H9 (cell line): ENCODE data around the gene CHN2. TPM values are rescaled to one million over a fixed set of nuclear protein-coding genes. Genes with fewer than 3 reads are reported as not detected.

ENCODE experiments used
- DNase-seq: peaks from one replicate; pipeline ENCODE4 v3.0.0-alpha.2; 2017
- H2AFZ ChIP-seq: one replicate; pipeline ENCODE4 v1.6.1; 2013; ENCODE audit warnings: mild to moderate bottlenecking, low read length, control low read depth, moderate library complexity
- H2AK5ac ChIP-seq: 2 replicates; pipeline ENCODE4 v1.6.1; 2013; ENCODE audit warnings: low read length, control low read depth, mixed read lengths; ENCODE audit not compliant: insufficient read length
- H2BK120ac ChIP-seq: one replicate; pipeline ENCODE4 v1.6.1; 2013; ENCODE audit warnings: low read depth, mild to moderate bottlenecking, low read length, control low read depth, inconsistent platforms; ENCODE audit not compliant: poor library complexity, severe bottlenecking
- H2BK12ac ChIP-seq: 2 replicates; pipeline ENCODE4 v1.6.1; 2013; ENCODE audit warnings: low read length, control low read depth, mixed read lengths, low read depth; ENCODE audit not compliant: insufficient read length
- H2BK15ac ChIP-seq: 2 replicates; pipeline ENCODE4 v1.6.1; 2013; ENCODE audit warnings: low read depth, low read length, control low read depth
- H2BK20ac ChIP-seq: one replicate; pipeline ENCODE4 v1.6.1; 2013; ENCODE audit warnings: low read depth, mild to moderate bottlenecking, low read length, control low read depth, inconsistent platforms; ENCODE audit not compliant: poor library complexity, severe bottlenecking
- H2BK5ac ChIP-seq: 2 replicates; pipeline ENCODE4 v1.6.1; 2013; ENCODE audit warnings: low read length, control low read depth, mixed read lengths; ENCODE audit not compliant: insufficient read length
- H3K14ac ChIP-seq: 2 replicates; pipeline ENCODE4 v1.6.1; 2013; ENCODE audit warnings: low read length, control low read depth; ENCODE audit not compliant: insufficient read depth
- H3K18ac ChIP-seq: 2 replicates; pipeline ENCODE4 v1.6.1; 2013; ENCODE audit warnings: low read depth, mild to moderate bottlenecking, mixed read lengths, low read length, control low read depth; ENCODE audit not compliant: insufficient read length
- H3K23ac ChIP-seq: 2 replicates; pipeline ENCODE4 v1.6.1; 2013; ENCODE audit warnings: low read length, control low read depth, mixed read lengths, low read depth; ENCODE audit not compliant: insufficient read length
- H3K23me2 ChIP-seq: 2 replicates; pipeline ENCODE4 v1.6.1; 2013; ENCODE audit warnings: low read depth, mild to moderate bottlenecking, mixed read lengths, low read length, control low read depth; ENCODE audit not compliant: insufficient read length, poor library complexity, severe bottlenecking
- H3K27ac ChIP-seq: 2 replicates; pipeline ENCODE4 v1.5.1; 2013; ENCODE audit warnings: low read length, control low read depth, mixed read lengths, low read depth; ENCODE audit not compliant: insufficient read length
- H3K27me3 ChIP-seq: 2 replicates; pipeline ENCODE4 v1.6.1; 2013; ENCODE audit warnings: low read length, control low read depth, inconsistent platforms; ENCODE audit not compliant: insufficient read depth
- H3K4ac ChIP-seq: 2 replicates; pipeline ENCODE4 v1.6.1; 2013; ENCODE audit warnings: low read depth, mild to moderate bottlenecking, control low read depth, inconsistent platforms, low read length, moderate library complexity
- H3K4me1 ChIP-seq: 2 replicates; pipeline ENCODE4 v1.6.1; 2013; ENCODE audit warnings: low read length, control low read depth, inconsistent platforms; ENCODE audit not compliant: insufficient read depth
- H3K4me2 ChIP-seq: 2 replicates; pipeline ENCODE4 v1.6.1; 2013; ENCODE audit warnings: low read length, control low read depth, mixed read lengths; ENCODE audit not compliant: insufficient read length, insufficient read depth
- H3K56ac ChIP-seq: 2 replicates; pipeline ENCODE4 v1.6.1; 2013; ENCODE audit warnings: low read depth, mild to moderate bottlenecking, mixed read lengths, low read length, control low read depth; ENCODE audit not compliant: insufficient read length
- H3K79me1 ChIP-seq: 2 replicates; pipeline ENCODE4 v1.6.1; 2013; ENCODE audit warnings: low read depth, mild to moderate bottlenecking, moderate library complexity, low read length, control low read depth, inconsistent platforms; ENCODE audit not compliant: insufficient read depth, poor library complexity, severe bottlenecking
- H3K79me2 ChIP-seq: 2 replicates; pipeline ENCODE4 v1.6.1; 2013; ENCODE audit warnings: low read length, control low read depth, inconsistent platforms; ENCODE audit not compliant: insufficient read depth
- H3K9ac ChIP-seq: 2 replicates; pipeline ENCODE4 v1.6.1; 2013; ENCODE audit warnings: low read length, control low read depth, mixed read lengths; ENCODE audit not compliant: insufficient read length; ENCODE audit errors: extremely low read depth
- H3K9me3 ChIP-seq: one replicate; pipeline ENCODE4 v1.6.1; 2013; ENCODE audit warnings: low read depth, low read length, inconsistent platforms; ENCODE audit not compliant: control insufficient read depth
- H3T11ph ChIP-seq: one replicate; pipeline ENCODE4 v1.6.1; 2013; ENCODE audit warnings: mild to moderate bottlenecking, low read length, control low read depth, inconsistent platforms
- H4K20me1 ChIP-seq: one replicate; pipeline ENCODE4 v1.6.1; 2013; ENCODE audit not compliant: control insufficient read depth, insufficient read length, insufficient read depth
- H4K5ac ChIP-seq: 2 replicates; pipeline ENCODE4 v1.6.1; 2013; ENCODE audit warnings: low read depth, mild to moderate bottlenecking, mixed read lengths, low read length, control low read depth; ENCODE audit not compliant: insufficient read length
- H4K8ac ChIP-seq: replicated peaks from 2 replicates; pipeline ENCODE4 v1.6.1; 2013; ENCODE audit warnings: low read length, control low read depth, mixed read lengths, low read depth; ENCODE audit not compliant: insufficient read length
- H4K91ac ChIP-seq: 2 replicates; pipeline ENCODE4 v1.6.1; 2013; ENCODE audit warnings: low read depth, mild to moderate bottlenecking, moderate library complexity, mixed read lengths, low read length, control low read depth; ENCODE audit not compliant: insufficient read length
- H3K27ac Mint-ChIP-seq, 3 experiments: 2 replicates in 2 of 3; 3 replicates in 1 of 3; pipeline ENCODE4 v1.8.0; 2020 to 2021; ENCODE audit warnings: mixed read lengths in 3 of 3, mild to moderate bottlenecking in 1 of 3, moderate library complexity in 1 of 3
- H3K27me3 Mint-ChIP-seq: 2 replicates; pipeline ENCODE4 v1.8.0; 2021; ENCODE audit warnings: low read depth, mild to moderate bottlenecking, moderate library complexity, mixed read lengths
- H3K36me3 Mint-ChIP-seq, 3 experiments: 2 replicates in 2 of 3; 3 replicates in 1 of 3; pipeline ENCODE4 v1.8.0; 2020 to 2021; ENCODE audit warnings: low read depth in 3 of 3, mixed read lengths in 3 of 3; ENCODE audit not compliant: insufficient read depth in 1 of 3
- H3K4me1 Mint-ChIP-seq, 2 experiments: 2 replicates each; pipeline ENCODE4 v1.8.0; 2020; ENCODE audit warnings: mixed read lengths in 2 of 2
- H3K4me3 Mint-ChIP-seq, 2 experiments: 2 replicates in 1 of 2; 3 replicates in 1 of 2; pipeline ENCODE4 v1.8.0; 2020 to 2021; ENCODE audit warnings: mild to moderate bottlenecking in 2 of 2, mixed read lengths in 2 of 2, moderate library complexity in 1 of 2
- H3K9me3 Mint-ChIP-seq, 2 experiments: 2 replicates in 1 of 2; 3 replicates in 1 of 2; pipeline ENCODE4 v1.8.0; 2020; ENCODE audit warnings: mild to moderate bottlenecking in 2 of 2, mixed read lengths in 2 of 2, moderate library complexity in 1 of 2
- CTCF ChIP-seq: fragments of 200-600 bp; sonication (generic); conservative IDR thresholded peaks from 3 replicates; pipeline ENCODE4 v1.8.0; 2021; ENCODE audit warnings: antibody characterized with exemption, mild to moderate bottlenecking
- WGBS: extraction: QIAGEN DNeasy Blood & Tissue Kit; methylation state at CpG from one replicate; pipeline ENCODE4 v1.1.7; 2013; ENCODE audit warnings: missing lambda C conversion rate, low lambda C conversion rate, mixed read lengths; ENCODE audit not compliant: insufficient read length; ENCODE audit errors: extremely low coverage; 5-methylcytosine and 5-hydroxymethylcytosine counted together
- total RNA-seq: library from RNA; stranded (reverse); gene quantifications from 2 replicates; pipeline ENCODE4 v1.2.1, GENCODE V29; 2021

Gene CHN2
- total RNA-seq, 1 experiment from 2014 or later: 3.3 TPM

GRCh38 chr7:29431686-29432085 is 237.1 kb downstream of the CHN2 start:
- peaks cover 10 to 12% of the 10 kb centered on the region in 2 experiments for H3K4me1 Mint-ChIP-seq
- Histone ChIP-seq H2BK5ac (no peak overlapping the region), H2BK20ac (no peak overlapping the region), H3K79me2 (no peaks in the 10 kb centered on the region), H3K27me3 (no peaks in the 10 kb centered on the region), H3K14ac (no peak overlapping the region), H3K9ac (no peak overlapping the region), H3K23me2 (no peaks in the 10 kb centered on the region), H3K18ac (no peak overlapping the region), H3K27ac (no peak overlapping the region), H3K23ac (no peak overlapping the region), H4K20me1 (no peaks in the 10 kb centered on the region), H2AFZ (no peak overlapping the region), H3K56ac (no peak overlapping the region), H3T11ph (no peak overlapping the region), H4K8ac (no peak overlapping the region), H3K4me2 (no peak overlapping the region), H4K5ac (no peak overlapping the region), H2BK15ac (no peak overlapping the region), H3K9me3 (no peaks in the 10 kb centered on the region), H3K4ac (no peak overlapping the region), H3K79me1 (no peaks in the 10 kb centered on the region), H2AK5ac (no peak overlapping the region), H2BK120ac (no peak overlapping the region), H2BK12ac (no peak overlapping the region), H4K91ac (no peak overlapping the region), H3K4me1 (no peaks in the 10 kb centered on the region)
- DNase-seq: no peak
- no peaks in the 10 kb centered on the region; the same call in 1 of the 2 replicates for H3K27me3 Mint-ChIP-seq
- no peak overlapping the region; a peak in 1 of 7 replicates for H3K27ac Mint-ChIP-seq
- no peak overlapping the region for H3K4me3 Mint-ChIP-seq
- TF ChIP-seq CTCF: no peak
- no peaks in the 10 kb centered on the region for H3K9me3 Mint-ChIP-seq
- H3K36me3 Mint-ChIP-seq: no peaks in the 10 kb centered on the region
- no CpG with 5 or more reads among the region's 3 CpGs for WGBS
